ENCODE results near the gene CAMSAP2. TPM values are rescaled to one million over a fixed set of nuclear protein-coding genes. Genes with fewer than 3 reads are reported as not detected.

Gene CAMSAP2
- total RNA-seq, 1 experiment from 2014 or later, result 20.7 TPM

DNA sequence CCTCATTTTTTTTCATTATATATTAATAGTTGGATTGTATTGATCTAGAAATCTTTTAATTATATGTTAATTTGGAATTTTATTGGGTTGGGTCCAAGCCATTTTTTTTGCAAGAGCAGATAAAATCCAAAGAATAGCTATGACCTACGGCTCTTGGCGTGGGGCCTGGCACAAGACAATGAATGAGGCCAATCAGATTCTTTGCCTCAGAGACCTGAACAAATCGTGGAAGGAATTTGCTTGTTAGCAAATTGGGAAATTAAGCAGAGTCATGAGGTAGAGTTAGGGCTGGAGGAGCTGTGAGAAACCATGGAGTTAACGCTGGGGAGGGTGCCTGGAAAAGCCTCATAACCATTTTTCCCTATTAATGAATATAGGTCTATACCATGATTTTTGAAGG is 40.1 kb downstream of the CAMSAP2 start:
- peak overlapping the region; percentile 68; the same call in 1 of the 2 replicates for H3K27ac Mint-ChIP-seq
- ChIA-PET POLR2A (no interaction called here), CTCF (no interaction called here)

DNA sequence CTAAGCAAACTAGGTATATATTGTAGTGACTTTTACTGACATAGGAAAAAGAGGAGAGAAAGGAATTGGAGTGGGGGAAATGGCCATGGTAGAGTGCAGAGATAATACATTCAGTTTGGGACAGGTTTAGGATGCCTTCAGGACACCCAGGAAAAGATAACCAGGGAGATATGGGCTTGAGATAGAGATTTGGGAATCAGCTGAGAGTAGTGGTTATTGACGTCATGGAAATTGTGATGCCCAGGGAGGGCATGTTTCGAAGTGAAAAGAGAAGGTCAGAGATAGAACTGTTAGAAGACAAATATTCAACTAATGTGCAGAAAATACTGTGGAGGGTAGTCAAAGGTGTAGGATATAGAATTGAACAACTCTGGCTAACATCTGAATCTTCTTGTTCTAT is 40.6 kb downstream of the CAMSAP2 start:
- POLR2A ChIA-PET, result interaction anchor here (1.8 kb wide), 1 partner anchor 40 kb away, joined by 4 read pairs; the partner anchor contains the start of gene CAMSAP2
- no peak for ATAC-seq
- Mint-ChIP-seq H3K27ac (peak overlapping the region; percentile 9; the same call in 1 of the 2 replicates), H3K4me3 (no peak overlapping the region), H3K4me1 (peaks cover 14% of the 10 kb centered on the region), H3K9me3 (peaks cover 20% of the 10 kb centered on the region), H3K36me3 (peaks cover 28% of the 10 kb centered on the region), H3K27me3 (ENCODE audit: low read depth) (no peaks in the 10 kb centered on the region)
- DNase-seq (ENCODE audit: low spot score), result no peak
- CTCF ChIA-PET, result no interaction called here
- TF ChIP-seq, protein P1, sequence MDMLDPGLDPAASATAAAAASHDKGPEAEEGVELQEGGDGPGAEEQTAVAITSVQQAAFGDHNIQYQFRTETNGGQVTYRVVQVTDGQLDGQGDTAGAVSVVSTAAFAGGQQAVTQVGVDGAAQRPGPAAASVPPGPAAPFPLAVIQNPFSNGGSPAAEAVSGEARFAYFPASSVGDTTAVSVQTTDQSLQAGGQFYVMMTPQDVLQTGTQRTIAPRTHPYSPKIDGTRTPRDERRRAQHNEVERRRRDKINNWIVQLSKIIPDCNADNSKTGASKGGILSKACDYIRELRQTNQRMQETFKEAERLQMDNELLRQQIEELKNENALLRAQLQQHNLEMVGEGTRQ (CRISPR knock-in tag; IDR thresholded peaks at IDR 0.05), result no peak
- TF ChIP-seq, protein P2, sequence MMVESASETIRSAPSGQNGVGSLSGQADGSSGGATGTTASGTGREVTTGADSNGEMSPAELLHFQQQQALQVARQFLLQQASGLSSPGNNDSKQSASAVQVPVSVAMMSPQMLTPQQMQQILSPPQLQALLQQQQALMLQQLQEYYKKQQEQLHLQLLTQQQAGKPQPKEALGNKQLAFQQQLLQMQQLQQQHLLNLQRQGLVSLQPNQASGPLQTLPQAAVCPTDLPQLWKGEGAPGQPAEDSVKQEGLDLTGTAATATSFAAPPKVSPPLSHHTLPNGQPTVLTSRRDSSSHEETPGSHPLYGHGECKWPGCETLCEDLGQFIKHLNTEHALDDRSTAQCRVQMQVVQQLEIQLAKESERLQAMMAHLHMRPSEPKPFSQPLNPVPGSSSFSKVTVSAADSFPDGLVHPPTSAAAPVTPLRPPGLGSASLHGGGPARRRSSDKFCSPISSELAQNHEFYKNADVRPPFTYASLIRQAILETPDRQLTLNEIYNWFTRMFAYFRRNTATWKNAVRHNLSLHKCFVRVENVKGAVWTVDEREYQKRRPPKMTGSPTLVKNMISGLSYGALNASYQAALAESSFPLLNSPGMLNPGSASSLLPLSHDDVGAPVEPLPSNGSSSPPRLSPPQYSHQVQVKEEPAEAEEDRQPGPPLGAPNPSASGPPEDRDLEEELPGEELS (CRISPR knock-in tag; IDR thresholded peaks at IDR 0.05), result no peak
- TF ChIP-seq ZNF416 (CRISPR knock-in tag; IDR thresholded peaks at IDR 0.05) (no peak), ZNF138 (CRISPR knock-in tag; conservative IDR thresholded peaks at IDR 0.05) (no peak), EMX1 (CRISPR knock-in tag; IDR thresholded peaks at IDR 0.05) (no peak), FOXJ3 (CRISPR knock-in tag; IDR thresholded peaks at IDR 0.05; ENCODE audit: borderline replicate concordance) (no peak), TEAD1 (CRISPR knock-in tag; IDR thresholded peaks at IDR 0.05) (no peak), MXD4 (CRISPR knock-in tag; IDR thresholded peaks at IDR 0.05; ENCODE audit: borderline replicate concordance) (no peak), RELA (CRISPR knock-in tag; IDR thresholded peaks at IDR 0.05; ENCODE audit: borderline replicate concordance) (no peak)

More for the DNA sequence above, 40.1 kb downstream of the CAMSAP2 start:
- Mint-ChIP-seq H3K27me3 (ENCODE audit: low read depth) (no peaks in the 10 kb centered on the region), H3K4me1 (peaks cover 14% of the 10 kb centered on the region), H3K36me3 (peaks cover 26% of the 10 kb centered on the region), H3K4me3 (no peak overlapping the region), H3K9me3 (peaks cover 20% of the 10 kb centered on the region)
- TF ChIP-seq CREB1 (CRISPR knock-in tag; IDR thresholded peaks at IDR 0.05) (no peak), GRHL2 (CRISPR knock-in tag; IDR thresholded peaks at IDR 0.05; ENCODE audit: insufficient replicate concordance, severe bottlenecking) (no peak), ESRRA (CRISPR knock-in tag; IDR thresholded peaks at IDR 0.05; ENCODE audit: borderline replicate concordance) (no peak), MXD4 (CRISPR knock-in tag; IDR thresholded peaks at IDR 0.05; ENCODE audit: borderline replicate concordance) (no peak), TEAD1 (CRISPR knock-in tag; IDR thresholded peaks at IDR 0.05) (no peak), TEAD4 (CRISPR knock-in tag; IDR thresholded peaks at IDR 0.05) (no peak)
- TF ChIP-seq, protein P3, sequence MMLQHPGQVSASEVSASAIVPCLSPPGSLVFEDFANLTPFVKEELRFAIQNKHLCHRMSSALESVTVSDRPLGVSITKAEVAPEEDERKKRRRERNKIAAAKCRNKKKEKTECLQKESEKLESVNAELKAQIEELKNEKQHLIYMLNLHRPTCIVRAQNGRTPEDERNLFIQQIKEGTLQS (CRISPR knock-in tag; conservative IDR thresholded peaks at IDR 0.05), result no peak
- TF ChIP-seq, protein P4, sequence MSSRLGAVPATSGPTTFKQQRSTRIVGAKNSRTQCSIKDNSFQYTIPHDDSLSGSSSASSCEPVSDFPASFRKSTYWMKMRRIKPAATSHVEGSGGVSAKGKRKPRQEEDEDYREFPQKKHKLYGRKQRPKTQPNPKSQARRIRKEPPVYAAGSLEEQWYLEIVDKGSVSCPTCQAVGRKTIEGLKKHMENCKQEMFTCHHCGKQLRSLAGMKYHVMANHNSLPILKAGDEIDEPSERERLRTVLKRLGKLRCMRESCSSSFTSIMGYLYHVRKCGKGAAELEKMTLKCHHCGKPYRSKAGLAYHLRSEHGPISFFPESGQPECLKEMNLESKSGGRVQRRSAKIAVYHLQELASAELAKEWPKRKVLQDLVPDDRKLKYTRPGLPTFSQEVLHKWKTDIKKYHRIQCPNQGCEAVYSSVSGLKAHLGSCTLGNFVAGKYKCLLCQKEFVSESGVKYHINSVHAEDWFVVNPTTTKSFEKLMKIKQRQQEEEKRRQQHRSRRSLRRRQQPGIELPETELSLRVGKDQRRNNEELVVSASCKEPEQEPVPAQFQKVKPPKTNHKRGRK (CRISPR knock-in tag; IDR thresholded peaks at IDR 0.05; ENCODE audit: borderline replicate concordance), result no peak
- TF ChIP-seq, protein P5, sequence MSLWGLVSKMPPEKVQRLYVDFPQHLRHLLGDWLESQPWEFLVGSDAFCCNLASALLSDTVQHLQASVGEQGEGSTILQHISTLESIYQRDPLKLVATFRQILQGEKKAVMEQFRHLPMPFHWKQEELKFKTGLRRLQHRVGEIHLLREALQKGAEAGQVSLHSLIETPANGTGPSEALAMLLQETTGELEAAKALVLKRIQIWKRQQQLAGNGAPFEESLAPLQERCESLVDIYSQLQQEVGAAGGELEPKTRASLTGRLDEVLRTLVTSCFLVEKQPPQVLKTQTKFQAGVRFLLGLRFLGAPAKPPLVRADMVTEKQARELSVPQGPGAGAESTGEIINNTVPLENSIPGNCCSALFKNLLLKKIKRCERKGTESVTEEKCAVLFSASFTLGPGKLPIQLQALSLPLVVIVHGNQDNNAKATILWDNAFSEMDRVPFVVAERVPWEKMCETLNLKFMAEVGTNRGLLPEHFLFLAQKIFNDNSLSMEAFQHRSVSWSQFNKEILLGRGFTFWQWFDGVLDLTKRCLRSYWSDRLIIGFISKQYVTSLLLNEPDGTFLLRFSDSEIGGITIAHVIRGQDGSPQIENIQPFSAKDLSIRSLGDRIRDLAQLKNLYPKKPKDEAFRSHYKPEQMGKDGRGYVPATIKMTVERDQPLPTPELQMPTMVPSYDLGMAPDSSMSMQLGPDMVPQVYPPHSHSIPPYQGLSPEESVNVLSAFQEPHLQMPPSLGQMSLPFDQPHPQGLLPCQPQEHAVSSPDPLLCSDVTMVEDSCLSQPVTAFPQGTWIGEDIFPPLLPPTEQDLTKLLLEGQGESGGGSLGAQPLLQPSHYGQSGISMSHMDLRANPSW (CRISPR knock-in tag; conservative IDR thresholded peaks at IDR 0.05; ENCODE audit: low read depth), result no peak
- TF ChIP-seq, protein P6, sequence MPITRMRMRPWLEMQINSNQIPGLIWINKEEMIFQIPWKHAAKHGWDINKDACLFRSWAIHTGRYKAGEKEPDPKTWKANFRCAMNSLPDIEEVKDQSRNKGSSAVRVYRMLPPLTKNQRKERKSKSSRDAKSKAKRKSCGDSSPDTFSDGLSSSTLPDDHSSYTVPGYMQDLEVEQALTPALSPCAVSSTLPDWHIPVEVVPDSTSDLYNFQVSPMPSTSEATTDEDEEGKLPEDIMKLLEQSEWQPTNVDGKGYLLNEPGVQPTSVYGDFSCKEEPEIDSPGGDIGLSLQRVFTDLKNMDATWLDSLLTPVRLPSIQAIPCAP (CRISPR knock-in tag; IDR thresholded peaks at IDR 0.05), result no peak
- TF ChIP-seq, protein P7, sequence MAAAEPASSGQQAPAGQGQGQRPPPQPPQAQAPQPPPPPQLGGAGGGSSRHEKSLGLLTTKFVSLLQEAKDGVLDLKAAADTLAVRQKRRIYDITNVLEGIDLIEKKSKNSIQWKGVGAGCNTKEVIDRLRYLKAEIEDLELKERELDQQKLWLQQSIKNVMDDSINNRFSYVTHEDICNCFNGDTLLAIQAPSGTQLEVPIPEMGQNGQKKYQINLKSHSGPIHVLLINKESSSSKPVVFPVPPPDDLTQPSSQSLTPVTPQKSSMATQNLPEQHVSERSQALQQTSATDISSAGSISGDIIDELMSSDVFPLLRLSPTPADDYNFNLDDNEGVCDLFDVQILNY (CRISPR knock-in tag; IDR thresholded peaks at IDR 0.05), result no peak
- TF ChIP-seq, protein P8, sequence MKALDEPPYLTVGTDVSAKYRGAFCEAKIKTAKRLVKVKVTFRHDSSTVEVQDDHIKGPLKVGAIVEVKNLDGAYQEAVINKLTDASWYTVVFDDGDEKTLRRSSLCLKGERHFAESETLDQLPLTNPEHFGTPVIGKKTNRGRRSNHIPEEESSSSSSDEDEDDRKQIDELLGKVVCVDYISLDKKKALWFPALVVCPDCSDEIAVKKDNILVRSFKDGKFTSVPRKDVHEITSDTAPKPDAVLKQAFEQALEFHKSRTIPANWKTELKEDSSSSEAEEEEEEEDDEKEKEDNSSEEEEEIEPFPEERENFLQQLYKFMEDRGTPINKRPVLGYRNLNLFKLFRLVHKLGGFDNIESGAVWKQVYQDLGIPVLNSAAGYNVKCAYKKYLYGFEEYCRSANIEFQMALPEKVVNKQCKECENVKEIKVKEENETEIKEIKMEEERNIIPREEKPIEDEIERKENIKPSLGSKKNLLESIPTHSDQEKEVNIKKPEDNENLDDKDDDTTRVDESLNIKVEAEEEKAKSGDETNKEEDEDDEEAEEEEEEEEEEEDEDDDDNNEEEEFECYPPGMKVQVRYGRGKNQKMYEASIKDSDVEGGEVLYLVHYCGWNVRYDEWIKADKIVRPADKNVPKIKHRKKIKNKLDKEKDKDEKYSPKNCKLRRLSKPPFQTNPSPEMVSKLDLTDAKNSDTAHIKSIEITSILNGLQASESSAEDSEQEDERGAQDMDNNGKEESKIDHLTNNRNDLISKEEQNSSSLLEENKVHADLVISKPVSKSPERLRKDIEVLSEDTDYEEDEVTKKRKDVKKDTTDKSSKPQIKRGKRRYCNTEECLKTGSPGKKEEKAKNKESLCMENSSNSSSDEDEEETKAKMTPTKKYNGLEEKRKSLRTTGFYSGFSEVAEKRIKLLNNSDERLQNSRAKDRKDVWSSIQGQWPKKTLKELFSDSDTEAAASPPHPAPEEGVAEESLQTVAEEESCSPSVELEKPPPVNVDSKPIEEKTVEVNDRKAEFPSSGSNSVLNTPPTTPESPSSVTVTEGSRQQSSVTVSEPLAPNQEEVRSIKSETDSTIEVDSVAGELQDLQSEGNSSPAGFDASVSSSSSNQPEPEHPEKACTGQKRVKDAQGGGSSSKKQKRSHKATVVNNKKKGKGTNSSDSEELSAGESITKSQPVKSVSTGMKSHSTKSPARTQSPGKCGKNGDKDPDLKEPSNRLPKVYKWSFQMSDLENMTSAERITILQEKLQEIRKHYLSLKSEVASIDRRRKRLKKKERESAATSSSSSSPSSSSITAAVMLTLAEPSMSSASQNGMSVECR (CRISPR knock-in tag; IDR thresholded peaks at IDR 0.05; ENCODE audit: borderline replicate concordance), result no peak
- no peak for DNase-seq (ENCODE audit: low spot score)
- ATAC-seq, result no peak
